Endodermal cell (in vitro differentiated cells): ENCODE data around the gene SORCS2. TPM values are rescaled to one million over a fixed set of nuclear protein-coding genes. Genes with fewer than 3 reads are reported as not detected.

Source experiments
- DNase-seq: peaks from one replicate; pipeline ENCODE4 v3.0.0-alpha.2; 2017
- H3K27ac ChIP-seq: 2 replicates; pipeline ENCODE4 v1.5.1; 2013; ENCODE audit warnings: mild to moderate bottlenecking, low read depth, low read length, moderate library complexity
- H3K27me3 ChIP-seq: 2 replicates; pipeline ENCODE4 v1.6.1; 2013; ENCODE audit warnings: mild to moderate bottlenecking, low read length, moderate library complexity; ENCODE audit not compliant: insufficient read depth, control insufficient read depth, poor library complexity, severe bottlenecking
- H3K36me3 ChIP-seq: 2 replicates; pipeline ENCODE4 v1.7.0; 2013; ENCODE audit warnings: mild to moderate bottlenecking, low read length, moderate library complexity; ENCODE audit not compliant: control insufficient read depth, insufficient read depth
- H3K4me1 ChIP-seq: one replicate; pipeline ENCODE4 v1.7.0; 2013; ENCODE audit warnings: low read length; ENCODE audit not compliant: control insufficient read depth, insufficient read depth
- H3K4me3 ChIP-seq: 2 replicates; pipeline ENCODE4 v1.5.1; 2013; ENCODE audit warnings: mild to moderate bottlenecking, low read length, moderate library complexity
- H3K9ac ChIP-seq: 2 replicates; pipeline ENCODE4 v1.6.1; 2013; ENCODE audit warnings: mild to moderate bottlenecking, low read length, moderate library complexity; ENCODE audit not compliant: poor library complexity, severe bottlenecking; ENCODE audit errors: extremely low read depth
- H3K9me3 ChIP-seq: 2 replicates; pipeline ENCODE4 v1.6.1; 2013; ENCODE audit warnings: mild to moderate bottlenecking, low read length, moderate library complexity; ENCODE audit not compliant: control insufficient read depth
- H3K27ac Mint-ChIP-seq: 2 replicates; pipeline ENCODE4 v1.8.0; 2020; ENCODE audit warnings: mixed read lengths
- H3K27me3 Mint-ChIP-seq: 2 replicates; pipeline ENCODE4 v1.8.0; 2021; ENCODE audit warnings: mild to moderate bottlenecking, mixed read lengths; ENCODE audit not compliant: insufficient read depth
- H3K36me3 Mint-ChIP-seq: 2 replicates; pipeline ENCODE4 v1.8.0; 2020; ENCODE audit warnings: low read depth, mixed read lengths
- H3K4me1 Mint-ChIP-seq: 2 replicates; pipeline ENCODE4 v1.8.0; 2020; ENCODE audit warnings: mixed read lengths
- H3K4me3 Mint-ChIP-seq: 2 replicates; pipeline ENCODE4 v1.8.0; 2020; ENCODE audit warnings: mild to moderate bottlenecking, moderate library complexity, mixed read lengths
- H3K9me3 Mint-ChIP-seq: 2 replicates; pipeline ENCODE4 v1.8.0; 2020; ENCODE audit warnings: mild to moderate bottlenecking, mixed read lengths
- CTCF ChIP-seq: fragments of 200-600 bp; sonication (generic); conservative IDR thresholded peaks from 2 replicates; pipeline ENCODE4 v1.5.0; 2021; ENCODE audit warnings: antibody characterized with exemption, mild to moderate bottlenecking
- WGBS, 2 experiments: methylation state at CpG; one replicate each; pipeline versions ENCODE4 v1.1.5 to v1.1.7; 2013; ENCODE audit warnings: missing lambda C conversion rate in 2 of 2, mixed read lengths in 1 of 2; ENCODE audit not compliant: insufficient coverage in 1 of 2, insufficient read length in 1 of 2; 5-methylcytosine and 5-hydroxymethylcytosine counted together
- total RNA-seq, 2 donors: library from RNA; stranded (reverse); fragmentation: NEBNext Ultra II Directional in 1 of 2; extraction: Animal tissue kit (Norgen Biotek cat#: 25700) in 1 of 2; gene quantifications; 2 replicates in 1 of 2; 3 replicates in 1 of 2; pipeline ENCODE4 v1.2.1, GENCODE V29; 2021

SORCS2 gene
- total RNA-seq, 2 donors from 2014 or later, result 1.4 to 1.9 TPM

GRCh38 chr4:7168106-7168505 lies 24.2 kb upstream of the SORCS2 start:
- H3K4me1 ChIP-seq, result no peaks in the 10 kb centered on the region
- Mint-ChIP-seq H3K4me1 (no peaks in the 10 kb centered on the region), H3K4me3 (no peak overlapping the region), H3K9me3 (no peaks in the 10 kb centered on the region), H3K27ac (no peak overlapping the region), H3K27me3 (peaks cover 2% of the 10 kb centered on the region), H3K36me3 (no peaks in the 10 kb centered on the region)
- no peaks in the 10 kb centered on the region for H3K27me3 ChIP-seq
- 90 to 92% methylated on average over 2 to 8 of the region's 8 CpGs for WGBS, 2 experiments
- no peaks in the 10 kb centered on the region for H3K36me3 ChIP-seq
- no peak overlapping the region for H3K27ac ChIP-seq
- H3K9me3 ChIP-seq, result no peaks in the 10 kb centered on the region
- H3K4me3 ChIP-seq, result no peak overlapping the region
- H3K9ac ChIP-seq, result no peak overlapping the region
- no peak for TF ChIP-seq CTCF
- no peak for DNase-seq

- Histone ChIP-seq H3K27ac (no peak overlapping the region), H3K36me3 (no peaks in the 10 kb centered on the region), H3K27me3 (no peaks in the 10 kb centered on the region), H3K9me3 (no peaks in the 10 kb centered on the region), H3K4me1 (no peaks in the 10 kb centered on the region), H3K9ac (no peak overlapping the region), H3K4me3 (no peak overlapping the region)
- no peak for TF ChIP-seq CTCF
- Mint-ChIP-seq H3K9me3 (no peaks in the 10 kb centered on the region), H3K27me3 (peaks cover 3% of the 10 kb centered on the region), H3K27ac (no peak overlapping the region), H3K36me3 (no peaks in the 10 kb centered on the region), H3K4me3 (no peak overlapping the region), H3K4me1 (no peaks in the 10 kb centered on the region)
- WGBS, 2 experiments, result 95 to 100% methylated on average over 4 to 7 of the region's 7 CpGs
- DNase-seq, result peak; percentile 26
Observed at GRCh38 chr4:7169134-7169533, 23.2 kb upstream of the SORCS2 start.

GRCh38 chr4:7170012-7170411 lies 22.3 kb upstream of the SORCS2 start:
- H3K9me3 Mint-ChIP-seq, result no peaks in the 10 kb centered on the region
- no peak overlapping the region for H3K27ac ChIP-seq
- H3K4me3 Mint-ChIP-seq, result no peak overlapping the region

More at GRCh38 chr4:7170012-7170411, 22.3 kb upstream of the SORCS2 start:
- Mint-ChIP-seq H3K27me3 (peaks cover 2% of the 10 kb centered on the region), H3K4me1 (no peaks in the 10 kb centered on the region), H3K27ac (no peak overlapping the region), H3K36me3 (no peaks in the 10 kb centered on the region)
- Histone ChIP-seq H3K9ac (no peak overlapping the region), H3K27me3 (no peaks in the 10 kb centered on the region), H3K4me1 (no peaks in the 10 kb centered on the region), H3K4me3 (no peak overlapping the region), H3K9me3 (no peaks in the 10 kb centered on the region), H3K36me3 (no peaks in the 10 kb centered on the region)
- TF ChIP-seq CTCF, result no peak
- WGBS, 2 experiments, result 83 to 89% methylated on average over 3 of the region's 3 CpGs
- DNase-seq, result peak; percentile 30
